Neural cell (in vitro differentiated cells): ENCODE measurements around the gene HPSE2.

Experiments used
- EP300 ChIP-seq: fragments of 450-650 bp; conservative IDR thresholded peaks from 2 replicates; pipeline ENCODE4 v1.6.1; 2014; ENCODE audit warnings: antibody characterized with exemption, mild to moderate bottlenecking, moderate library complexity; ENCODE audit not compliant: poor library complexity, severe bottlenecking
- EZH2 ChIP-seq: fragments of 200-600, 300-800 bp; shearing (Covaris generic), sonication (generic); IDR thresholded peaks from 2 replicates; pipeline ENCODE4 v1.6.1; 2014; ENCODE audit warnings: antibody characterized with exemption, low read length, borderline replicate concordance, mild to moderate bottlenecking; ENCODE audit not compliant: insufficient read depth, poor library complexity, severe bottlenecking
- POLR2AphosphoS5 ChIP-seq: IDR thresholded peaks from 2 replicates; pipeline ENCODE4 v1.6.1; 2012
- TF ChIP-seq, protein P1 (sequence below): fragments of 450-650 bp; IDR thresholded peaks from 2 replicates; pipeline ENCODE4 v1.5.1; 2014; ENCODE audit warnings: antibody characterized with exemption, mild to moderate bottlenecking, moderate library complexity; ENCODE audit not compliant: poor library complexity, severe bottlenecking

DNA sequence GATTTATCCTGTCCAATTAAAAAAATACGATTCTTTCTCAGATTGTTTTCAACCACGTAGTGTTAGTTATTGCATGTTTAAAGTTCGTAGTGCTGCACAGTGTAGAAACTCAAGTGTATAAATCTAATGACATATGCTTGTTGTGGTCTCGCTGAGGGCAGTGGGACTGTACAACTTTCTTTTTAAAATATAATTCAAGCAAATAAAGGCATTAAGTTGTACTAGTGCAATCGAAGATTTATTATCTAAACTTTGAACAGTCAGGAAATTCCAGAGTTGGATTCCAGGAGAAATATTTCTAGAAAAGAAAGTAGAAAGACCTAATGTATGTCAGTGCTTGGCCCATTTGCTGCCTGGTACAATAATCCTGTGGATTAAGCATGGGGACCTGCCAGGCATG is 664.8 kb downstream of the HPSE2 start:
- TF ChIP-seq EP300 (no peak), POLR2AphosphoS5 (no peak), EZH2 (no peak)
- TF ChIP-seq, protein P1, sequence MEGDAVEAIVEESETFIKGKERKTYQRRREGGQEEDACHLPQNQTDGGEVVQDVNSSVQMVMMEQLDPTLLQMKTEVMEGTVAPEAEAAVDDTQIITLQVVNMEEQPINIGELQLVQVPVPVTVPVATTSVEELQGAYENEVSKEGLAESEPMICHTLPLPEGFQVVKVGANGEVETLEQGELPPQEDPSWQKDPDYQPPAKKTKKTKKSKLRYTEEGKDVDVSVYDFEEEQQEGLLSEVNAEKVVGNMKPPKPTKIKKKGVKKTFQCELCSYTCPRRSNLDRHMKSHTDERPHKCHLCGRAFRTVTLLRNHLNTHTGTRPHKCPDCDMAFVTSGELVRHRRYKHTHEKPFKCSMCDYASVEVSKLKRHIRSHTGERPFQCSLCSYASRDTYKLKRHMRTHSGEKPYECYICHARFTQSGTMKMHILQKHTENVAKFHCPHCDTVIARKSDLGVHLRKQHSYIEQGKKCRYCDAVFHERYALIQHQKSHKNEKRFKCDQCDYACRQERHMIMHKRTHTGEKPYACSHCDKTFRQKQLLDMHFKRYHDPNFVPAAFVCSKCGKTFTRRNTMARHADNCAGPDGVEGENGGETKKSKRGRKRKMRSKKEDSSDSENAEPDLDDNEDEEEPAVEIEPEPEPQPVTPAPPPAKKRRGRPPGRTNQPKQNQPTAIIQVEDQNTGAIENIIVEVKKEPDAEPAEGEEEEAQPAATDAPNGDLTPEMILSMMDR, result no peak
